Mucosa of rectum (tissue), 2 donors: ENCODE measurements around the gene CPHXL.

Experiments
- H3K27ac ChIP-seq, 2 donors: one replicate each; pipeline ENCODE4 v1.7.0; 2013; ENCODE audit warnings: inconsistent platforms in 2 of 2, low read depth in 2 of 2, low read length in 2 of 2
- H3K27me3 ChIP-seq, 2 donors: one replicate each; pipeline ENCODE4 v1.7.0; 2013; ENCODE audit warnings: low read length in 2 of 2; ENCODE audit not compliant: control insufficient read depth in 2 of 2, insufficient read depth in 2 of 2
- H3K36me3 ChIP-seq, 2 donors: one replicate each; pipeline ENCODE4 v1.7.0; 2013; ENCODE audit warnings: low read length in 2 of 2; ENCODE audit not compliant: control insufficient read depth in 2 of 2, insufficient read depth in 2 of 2
- H3K4me1 ChIP-seq, 2 donors: one replicate each; pipeline ENCODE4 v1.7.0; 2013; ENCODE audit warnings: low read length in 2 of 2, mild to moderate bottlenecking in 1 of 2; ENCODE audit not compliant: control insufficient read depth in 2 of 2, insufficient read depth in 2 of 2
- H3K4me3 ChIP-seq, 2 donors: one replicate each; pipeline ENCODE4 v1.7.0; 2013; ENCODE audit warnings: low read length in 2 of 2
- H3K9ac ChIP-seq, 2 donors: one replicate each; pipeline ENCODE4 v1.7.0; 2013; ENCODE audit warnings: low read length in 2 of 2, low read depth in 1 of 2, mild to moderate bottlenecking in 1 of 2
- H3K9me3 ChIP-seq, 2 donors: one replicate each; pipeline ENCODE4 v1.7.0; 2013; ENCODE audit warnings: low read length in 2 of 2; ENCODE audit not compliant: control insufficient read depth in 2 of 2
- donor health status: healthy.
- donor health status: Normal muscosa, but diverticular disease.

CPHXL gene

DNA sequence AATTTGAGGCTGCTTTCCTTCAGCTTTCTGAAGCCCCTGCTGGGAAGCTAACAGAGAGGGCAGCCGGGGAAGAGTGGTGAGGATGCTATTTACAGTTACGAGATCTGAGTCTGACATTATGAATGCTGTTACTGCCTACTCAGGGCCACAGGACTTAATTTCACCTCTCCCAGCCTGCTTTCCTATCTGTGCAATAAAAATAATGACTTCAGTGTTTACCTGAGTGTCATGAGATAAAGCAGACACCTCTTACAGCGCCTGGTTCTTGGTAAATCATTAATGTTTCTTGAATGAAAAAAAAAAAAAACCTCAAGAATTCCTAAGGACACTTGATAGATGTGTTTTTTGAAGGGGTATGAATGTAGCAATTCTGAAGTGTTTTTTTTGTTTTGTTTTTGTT lies 24.2 kb upstream of the CPHXL start:
- Histone ChIP-seq H3K4me3 (no peak overlapping the region), H3K27me3 (no peaks in the 10 kb centered on the region), H3K27ac (no peak overlapping the region), H3K9ac (no peak overlapping the region), H3K36me3 (no peaks in the 10 kb centered on the region), H3K4me1 (peaks cover 4 to 12% of the 10 kb centered on the region in 2 donors), H3K9me3 (no peaks in the 10 kb centered on the region)

DNA sequence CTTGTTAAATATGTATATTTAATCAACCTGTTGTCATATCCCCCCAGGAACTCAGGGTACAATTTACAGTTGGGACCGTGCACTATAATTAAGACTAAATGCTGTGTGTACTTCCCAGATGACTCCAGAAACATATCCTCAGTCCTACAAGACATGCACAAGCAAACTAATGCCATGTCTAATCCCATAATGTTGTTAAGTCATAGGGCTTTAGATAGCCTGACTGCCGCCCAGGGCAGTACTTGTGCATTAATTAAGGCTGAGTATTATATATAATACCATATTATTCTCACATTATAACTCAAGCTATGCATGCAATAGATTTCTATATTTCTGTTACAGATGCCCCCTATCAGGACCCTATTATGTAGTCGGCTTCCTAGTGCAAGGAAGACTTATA lies 20.1 kb upstream of the CPHXL start:
- H3K27me3 ChIP-seq, result no peaks in the 10 kb centered on the region
- H3K9ac ChIP-seq, result no peak overlapping the region
- H3K4me1 ChIP-seq, result peaks cover 4 to 5% of the 10 kb centered on the region in 2 donors
- H3K4me3 ChIP-seq, result no peak overlapping the region
- no peaks in the 10 kb centered on the region for H3K36me3 ChIP-seq
- no peaks in the 10 kb centered on the region for H3K9me3 ChIP-seq
- H3K27ac ChIP-seq, result no peak overlapping the region

DNA sequence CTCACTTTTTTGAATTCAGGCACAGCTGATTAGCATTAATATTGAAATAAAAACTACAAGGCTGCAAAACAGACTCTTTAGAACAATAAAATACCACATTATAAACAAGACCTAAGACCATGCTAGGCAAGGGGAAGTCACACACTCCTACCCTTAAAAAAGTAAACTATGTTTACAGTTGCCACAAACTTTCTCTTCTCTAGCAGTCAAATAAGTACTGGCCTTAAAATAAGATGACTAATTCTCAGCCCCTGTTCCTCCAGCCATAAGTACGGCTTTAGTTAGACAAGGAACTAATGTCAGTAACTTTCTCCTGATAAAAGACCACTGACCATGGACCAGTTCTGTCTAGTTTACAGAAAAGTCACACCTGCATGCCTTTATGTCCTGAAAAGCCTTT lies 19.5 kb upstream of the CPHXL start:
- Histone ChIP-seq H3K9me3 (no peaks in the 10 kb centered on the region), H3K9ac (no peak overlapping the region), H3K4me3 (no peak overlapping the region), H3K27me3 (no peaks in the 10 kb centered on the region), H3K27ac (no peak overlapping the region), H3K36me3 (no peaks in the 10 kb centered on the region), H3K4me1 (peaks cover 4 to 5% of the 10 kb centered on the region in 2 donors)

DNA sequence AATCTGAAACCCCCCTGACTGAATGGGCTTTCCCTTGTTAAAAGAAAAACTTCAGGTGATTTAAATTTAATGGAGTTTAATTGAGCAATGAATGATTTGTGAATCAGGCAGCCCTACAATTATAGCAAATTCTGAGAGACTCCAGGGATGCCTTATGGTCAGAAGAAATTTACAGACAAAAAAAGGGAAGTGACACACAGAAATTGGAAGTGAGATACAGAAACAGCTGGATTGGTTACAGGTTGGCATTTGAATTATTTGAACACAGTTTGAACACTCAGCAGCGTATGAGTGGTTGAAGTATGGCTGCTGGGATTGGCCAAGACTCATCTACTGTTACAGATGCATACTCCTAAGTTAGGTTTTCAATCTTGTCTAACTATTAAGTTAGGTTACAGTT lies 19.0 kb upstream of the CPHXL start:
- Histone ChIP-seq H3K4me1 (peaks cover 2% of the 10 kb centered on the region in 2 donors), H3K27ac (no peak overlapping the region), H3K4me3 (no peak overlapping the region), H3K9ac (no peak overlapping the region), H3K36me3 (no peaks in the 10 kb centered on the region), H3K27me3 (no peaks in the 10 kb centered on the region), H3K9me3 (no peaks in the 10 kb centered on the region)

DNA sequence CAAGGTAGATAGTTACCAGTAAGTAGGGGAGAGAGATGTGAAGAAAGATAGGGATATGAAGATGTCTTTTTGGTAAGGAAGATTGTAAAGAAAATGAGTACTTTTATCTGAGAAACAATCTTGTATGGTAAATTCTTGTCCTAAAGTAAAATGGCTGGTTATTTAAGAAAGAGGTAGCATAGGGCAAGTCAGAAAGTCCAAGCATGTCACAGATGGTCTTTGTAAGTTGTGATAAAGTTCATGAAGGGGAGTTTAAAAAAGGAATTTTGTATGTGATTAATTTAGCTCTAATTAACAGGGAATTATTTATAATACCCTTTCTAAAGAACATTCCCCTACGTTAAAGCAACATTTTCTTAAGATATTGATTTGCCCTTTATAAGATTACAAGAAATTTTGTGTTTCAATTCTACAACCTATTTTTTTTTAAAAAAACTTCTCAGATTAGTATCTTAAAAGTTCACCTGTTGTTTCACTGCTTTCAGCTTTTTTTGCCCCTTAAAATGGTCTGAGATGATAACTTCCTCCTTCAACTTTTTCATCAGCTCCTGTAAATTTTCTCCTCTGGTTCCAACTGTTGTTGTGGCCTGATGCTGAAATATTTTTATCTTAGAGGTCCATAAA lies 16.2 kb upstream of the CPHXL start:
- Histone ChIP-seq H3K4me3 (no peak overlapping the region), H3K9ac (no peak overlapping the region), H3K36me3 (no peaks in the 10 kb centered on the region), H3K9me3 (no peaks in the 10 kb centered on the region), H3K27ac (no peak overlapping the region), H3K4me1 (no peaks in the 10 kb centered on the region), H3K27me3 (no peaks in the 10 kb centered on the region)

DNA sequence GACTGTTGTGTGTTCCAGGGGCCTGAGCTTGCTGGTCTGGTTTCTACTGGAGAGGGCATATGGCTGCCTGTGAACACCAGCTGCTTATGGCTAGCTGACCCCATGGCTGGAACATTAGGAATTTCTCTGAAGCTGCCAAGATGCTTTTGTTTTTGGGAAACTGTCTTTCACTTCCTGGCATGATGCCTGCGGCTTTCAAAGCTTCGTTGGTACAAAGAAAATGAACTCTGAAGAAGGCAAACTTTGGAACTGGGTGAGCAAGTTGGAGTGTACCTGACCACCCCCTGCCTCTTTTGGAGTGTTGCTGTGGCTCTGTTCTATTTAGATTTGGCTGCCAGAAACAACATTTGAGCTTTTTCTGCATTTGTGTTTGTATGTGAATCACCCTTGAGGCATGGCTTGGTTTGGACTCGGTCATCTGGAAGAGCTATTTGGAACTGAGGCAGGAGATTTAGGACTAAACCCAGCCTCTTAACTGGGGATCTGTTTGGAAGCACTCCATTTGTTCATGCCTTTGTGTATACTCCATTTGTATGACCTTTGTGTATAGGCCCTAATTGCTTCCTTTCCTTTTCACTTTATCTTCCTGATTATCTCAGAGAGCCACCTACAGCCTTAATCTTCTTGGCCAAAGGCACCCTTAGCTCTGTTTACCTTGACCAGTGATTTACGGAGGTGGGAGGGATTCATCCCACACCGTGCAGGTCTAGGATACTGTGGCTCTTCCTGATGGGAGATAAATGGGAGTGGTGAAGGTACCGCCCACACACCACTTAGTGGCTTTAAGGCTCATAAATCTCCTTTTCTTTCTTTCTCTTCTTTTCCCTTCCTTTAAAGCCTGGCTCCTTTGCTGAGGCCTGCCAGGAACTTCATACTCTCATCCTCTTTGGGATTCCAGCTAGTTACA lies 7.3 kb upstream of the CPHXL start:
- Histone ChIP-seq H3K9ac (no peak overlapping the region), H3K4me1 (peaks cover 3 to 10% of the 10 kb centered on the region in 2 donors), H3K27ac (peak overlapping the region; percentile 5 to 6), H3K36me3 (no peaks in the 10 kb centered on the region), H3K9me3 (no peaks in the 10 kb centered on the region), H3K27me3 (no peaks in the 10 kb centered on the region), H3K4me3 (no peak overlapping the region)

DNA sequence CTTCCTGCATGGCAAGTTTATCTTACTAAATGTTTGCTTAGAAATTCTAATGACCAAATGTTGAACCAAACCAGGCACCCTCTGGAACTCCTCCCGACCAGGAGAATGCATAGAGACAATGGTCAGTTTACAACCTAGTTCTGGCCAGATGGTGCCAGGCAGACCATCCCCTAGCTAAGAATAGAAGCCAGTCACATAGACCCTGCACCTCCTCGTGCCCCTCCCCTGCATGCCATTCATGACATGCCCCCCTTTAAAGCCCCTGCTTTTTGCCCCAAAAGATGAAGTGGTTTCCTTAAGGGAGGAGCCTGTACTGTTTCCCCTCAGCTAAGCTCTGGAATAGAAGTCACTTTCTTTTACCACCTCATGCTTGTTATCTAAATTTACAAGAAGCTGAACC lies 6.6 kb upstream of the CPHXL start:
- no peaks in the 10 kb centered on the region for H3K27me3 ChIP-seq
- H3K36me3 ChIP-seq, result no peaks in the 10 kb centered on the region
- H3K4me3 ChIP-seq, result no peak overlapping the region
- H3K27ac ChIP-seq, result peak overlapping the region in 1 of 2 donors; percentile 5
- peaks cover 3 to 10% of the 10 kb centered on the region in 2 donors for H3K4me1 ChIP-seq
- no peak overlapping the region for H3K9ac ChIP-seq
- H3K9me3 ChIP-seq, result no peaks in the 10 kb centered on the region

DNA sequence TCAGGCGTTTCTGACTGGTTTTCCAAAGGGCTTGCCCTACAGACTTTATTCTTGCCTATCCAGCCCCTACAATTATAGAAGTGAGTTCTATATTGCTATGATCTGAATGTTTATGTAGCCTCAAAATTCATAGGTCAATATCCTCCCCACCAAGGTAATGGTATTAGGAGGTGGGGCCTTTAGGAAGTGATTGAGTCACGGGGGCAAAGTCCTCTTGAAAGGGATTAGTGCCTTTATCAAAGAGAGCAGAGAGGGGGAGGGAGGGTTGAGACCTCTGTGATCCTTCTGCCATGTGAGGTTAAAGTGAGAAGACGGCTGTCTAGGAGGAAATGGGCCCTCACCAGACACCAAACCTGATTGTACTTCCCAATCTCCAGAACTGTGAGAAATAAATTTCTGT lies 931 bp upstream of the CPHXL start:
- Histone ChIP-seq H3K4me3 (no peak overlapping the region), H3K9ac (no peak overlapping the region), H3K27me3 (no peaks in the 10 kb centered on the region), H3K36me3 (no peaks in the 10 kb centered on the region), H3K27ac (no peak overlapping the region), H3K4me1 (no peaks in the 10 kb centered on the region), H3K9me3 (no peaks in the 10 kb centered on the region)

DNA sequence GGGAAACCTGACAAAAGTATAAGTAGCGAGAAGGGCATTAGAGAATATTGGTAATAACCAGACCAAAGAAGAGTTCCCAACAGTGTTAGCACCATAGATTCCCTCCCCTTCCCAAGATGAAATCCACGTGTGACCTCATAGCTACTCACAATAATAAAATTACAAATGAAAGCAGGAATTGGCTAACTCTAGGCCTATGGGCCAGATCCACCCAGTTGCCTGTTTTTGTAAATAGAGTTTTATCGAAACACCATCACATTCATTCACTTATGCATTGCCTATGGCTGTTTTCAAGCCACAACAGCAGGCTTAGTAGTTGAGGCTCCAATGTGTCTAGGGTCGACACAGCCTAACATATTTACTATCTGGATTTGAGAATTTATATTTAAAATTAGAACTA lies 7.8 kb downstream of the CPHXL start:
- Histone ChIP-seq H3K27ac (no peak overlapping the region), H3K4me1 (no peaks in the 10 kb centered on the region), H3K4me3 (no peak overlapping the region), H3K9me3 (no peaks in the 10 kb centered on the region), H3K27me3 (no peaks in the 10 kb centered on the region), H3K36me3 (no peaks in the 10 kb centered on the region), H3K9ac (no peak overlapping the region)

DNA sequence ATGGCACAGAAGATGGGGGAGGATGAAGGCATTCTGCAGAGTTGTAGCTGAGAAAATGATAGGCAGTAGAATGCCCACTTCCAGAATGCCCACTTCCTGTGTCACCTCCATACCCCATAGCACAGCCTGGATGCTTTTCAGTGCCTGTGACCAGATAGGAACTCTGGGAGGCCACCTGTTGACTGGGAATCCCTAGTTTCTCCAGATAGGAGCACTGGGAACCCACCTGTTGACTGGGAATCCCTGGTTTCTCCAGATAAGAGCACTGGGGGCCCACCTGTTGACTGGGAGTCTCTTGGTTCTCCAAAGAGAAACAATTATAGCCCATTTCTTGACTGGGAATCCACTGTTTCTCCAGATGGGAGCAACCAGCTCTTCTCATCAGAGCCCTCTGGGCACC lies 11.6 kb downstream of the CPHXL start:
- no peak overlapping the region for H3K27ac ChIP-seq
- H3K4me1 ChIP-seq, result no peaks in the 10 kb centered on the region
- H3K9me3 ChIP-seq, result no peaks in the 10 kb centered on the region
- H3K4me3 ChIP-seq, result no peak overlapping the region
- H3K9ac ChIP-seq, result no peak overlapping the region
- no peaks in the 10 kb centered on the region for H3K27me3 ChIP-seq
- H3K36me3 ChIP-seq, result no peaks in the 10 kb centered on the region
